ENCODE measurements around the gene SCARB2.

Gene SCARB2

DNA sequence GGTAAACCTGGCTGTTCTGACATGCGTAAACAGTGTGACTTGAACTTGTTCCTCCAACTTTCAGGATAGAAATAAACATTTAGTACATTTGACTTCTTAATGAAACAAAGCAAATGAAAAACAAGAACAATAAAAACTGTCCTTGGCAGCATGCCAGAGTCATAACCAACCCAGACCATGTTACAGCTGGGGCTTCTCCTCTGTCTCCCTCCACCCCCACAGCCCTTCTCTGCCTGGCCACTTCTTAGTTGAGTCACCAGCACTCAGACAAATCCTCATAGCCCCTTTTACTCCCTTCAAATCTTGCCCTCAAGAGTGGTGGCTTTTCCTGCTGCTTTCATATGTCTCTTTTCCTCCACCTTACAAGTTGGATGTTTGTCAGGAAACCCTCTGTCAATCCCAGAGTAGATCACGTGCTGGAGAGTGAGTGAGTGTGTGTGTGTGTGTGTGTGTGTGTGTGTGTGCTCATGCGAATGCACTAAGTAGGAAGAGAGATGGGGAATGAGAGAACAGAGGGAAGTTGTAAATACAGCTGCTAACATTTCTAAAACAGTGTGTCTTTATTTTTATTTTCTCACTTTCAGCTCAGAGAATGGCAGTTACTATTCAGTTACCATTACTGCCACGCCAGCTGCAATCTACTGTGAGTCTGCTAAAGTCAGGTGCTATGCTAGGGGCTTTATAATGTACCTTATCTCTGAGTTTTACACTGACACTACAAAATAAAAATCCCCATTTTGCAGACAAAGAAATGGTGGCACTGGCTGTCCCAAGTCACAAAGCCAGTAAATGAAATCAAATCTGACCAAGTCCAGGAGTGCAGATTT lies 15.0 kb downstream of the SCARB2 start:
- no peak for DNase-seq (ENCODE audit: low spot score)

DNA sequence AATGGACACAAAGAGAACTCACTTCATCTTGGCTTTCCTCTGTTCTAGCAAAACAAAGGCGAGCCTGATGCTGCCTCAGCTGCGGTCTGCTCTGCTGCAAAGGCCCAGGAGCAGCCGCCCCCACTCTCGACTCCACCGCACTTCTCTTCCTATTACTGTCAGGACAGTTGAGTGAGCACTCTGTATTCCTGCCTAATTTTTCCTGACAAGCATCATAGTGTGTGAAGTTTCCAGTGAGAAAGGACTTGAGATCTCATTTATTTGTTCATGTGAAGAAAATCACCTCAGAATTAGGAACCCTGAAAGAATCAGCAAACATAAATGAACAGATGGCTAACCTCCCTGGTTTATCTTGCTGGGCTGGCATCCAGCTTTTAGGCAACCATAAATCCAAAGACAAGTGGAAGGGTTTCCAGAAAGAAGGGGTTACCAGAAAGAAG lies 15.6 kb downstream of the SCARB2 start:
- peak; percentile 83 for DNase-seq (ENCODE audit: low spot score)

DNA sequence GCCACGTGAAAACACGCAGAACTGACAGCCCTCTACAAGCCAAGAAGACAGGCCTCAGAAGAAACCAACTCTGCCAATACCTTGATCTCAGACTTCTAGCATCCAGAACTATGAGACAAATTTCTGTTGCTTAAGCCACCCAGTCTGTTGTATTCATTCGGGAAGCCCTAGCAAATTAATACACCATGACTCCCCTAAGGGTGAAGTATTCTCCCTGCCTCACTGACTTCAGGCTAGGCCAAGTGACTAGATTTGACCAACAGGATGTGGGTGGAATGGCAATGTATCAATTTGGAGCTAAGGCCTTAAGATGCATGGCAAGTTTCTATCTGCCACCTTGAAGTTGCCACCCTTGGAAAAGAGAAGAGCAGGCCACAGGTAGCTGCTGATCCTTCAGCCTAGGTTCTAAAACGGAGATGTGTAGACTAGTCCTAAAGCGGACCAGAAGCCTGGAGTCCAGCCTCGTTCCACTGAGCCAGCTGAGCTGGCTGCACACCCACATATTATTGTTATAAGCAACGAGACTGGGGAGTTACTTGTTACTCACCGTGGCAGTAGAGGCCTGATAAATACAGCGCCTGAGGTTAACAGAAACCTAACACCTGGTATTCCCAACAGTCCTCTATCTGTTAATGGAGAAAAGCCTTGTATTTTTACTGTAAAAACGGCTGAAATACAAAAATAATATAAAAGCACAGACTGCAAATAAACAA lies 16.4 kb downstream of the SCARB2 start:
- no peak for DNase-seq (ENCODE audit: low spot score)

DNA sequence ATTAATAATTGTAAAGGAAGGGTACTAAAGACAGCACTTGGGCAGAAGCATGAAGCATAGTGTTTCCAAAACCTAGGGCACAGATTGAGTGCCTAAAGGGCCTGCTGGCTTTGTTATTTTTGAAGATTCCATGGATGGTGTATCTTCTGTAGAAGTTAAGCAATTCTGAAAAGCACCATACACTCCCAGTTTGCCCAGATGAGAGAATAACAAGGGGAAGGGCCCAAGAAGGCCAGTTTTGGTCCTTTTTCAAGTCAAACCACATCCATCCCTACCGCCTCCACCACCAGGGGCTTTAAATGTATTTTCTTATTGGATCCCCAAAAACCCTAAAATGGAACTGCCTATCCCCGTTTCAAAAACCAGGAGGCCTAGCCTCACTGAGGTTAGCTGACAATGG lies 17.2 kb downstream of the SCARB2 start:
- DNase-seq (ENCODE audit: low spot score): no peak

DNA sequence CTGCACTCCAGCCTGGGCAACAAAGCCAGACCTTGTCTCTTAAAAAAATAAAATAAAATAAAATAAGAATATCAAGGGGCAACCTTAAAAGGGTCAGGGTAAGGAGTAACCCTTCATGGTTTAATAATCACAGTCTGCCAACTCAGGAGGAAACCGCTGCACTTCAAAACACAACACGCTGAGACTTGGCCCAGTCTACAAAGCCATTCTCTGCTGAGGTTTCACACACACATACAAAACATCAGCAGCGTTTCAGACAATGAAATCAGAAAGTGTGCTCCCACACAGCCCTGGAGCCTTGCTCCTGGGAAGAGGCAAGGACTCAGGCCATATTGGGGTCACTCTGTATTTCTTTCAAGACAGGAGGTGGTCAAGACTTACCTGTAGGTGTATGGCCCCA lies 18.3 kb downstream of the SCARB2 start:
- no peak for DNase-seq (ENCODE audit: low spot score)

DNA sequence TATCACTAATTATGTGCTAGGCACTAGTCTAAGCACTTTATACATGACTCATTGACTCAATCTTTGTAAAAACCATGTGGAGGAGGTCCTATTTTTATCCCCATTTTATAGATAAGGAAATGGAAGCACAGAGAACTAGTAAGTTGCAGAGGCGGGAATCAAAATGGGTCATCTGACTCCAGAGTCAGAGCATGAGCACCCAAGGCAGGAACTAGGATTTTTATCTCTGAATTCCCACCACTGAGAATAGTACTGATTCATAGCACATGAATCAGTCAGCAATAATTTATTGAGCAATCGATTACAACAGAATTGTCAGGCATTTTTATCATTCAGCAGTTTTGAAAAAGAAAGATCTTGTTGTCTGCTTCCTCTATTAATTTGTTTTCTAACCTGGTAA lies 19.3 kb downstream of the SCARB2 start:
- no peak for DNase-seq (ENCODE audit: low spot score)

DNA sequence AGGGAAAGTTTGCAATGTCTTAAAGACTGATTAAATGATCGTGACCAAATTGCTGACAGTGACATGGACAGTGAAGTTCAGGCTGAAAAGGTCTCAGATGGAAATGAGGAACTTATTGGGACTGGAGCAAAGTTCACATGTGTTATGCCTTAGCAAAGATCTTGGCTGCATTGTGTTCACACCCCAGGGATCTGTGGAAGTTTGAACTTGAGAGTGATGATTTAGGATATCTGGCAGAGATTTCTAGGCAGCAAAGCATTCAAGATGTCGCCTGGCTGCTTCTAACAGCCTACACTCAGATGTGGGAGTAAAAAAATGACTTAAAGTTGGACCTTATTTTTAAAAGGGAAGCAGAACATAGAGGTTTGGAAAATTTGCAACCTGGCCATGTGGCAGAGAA lies 21.4 kb downstream of the SCARB2 start:
- DNase-seq (ENCODE audit: low spot score): no peak

DNA sequence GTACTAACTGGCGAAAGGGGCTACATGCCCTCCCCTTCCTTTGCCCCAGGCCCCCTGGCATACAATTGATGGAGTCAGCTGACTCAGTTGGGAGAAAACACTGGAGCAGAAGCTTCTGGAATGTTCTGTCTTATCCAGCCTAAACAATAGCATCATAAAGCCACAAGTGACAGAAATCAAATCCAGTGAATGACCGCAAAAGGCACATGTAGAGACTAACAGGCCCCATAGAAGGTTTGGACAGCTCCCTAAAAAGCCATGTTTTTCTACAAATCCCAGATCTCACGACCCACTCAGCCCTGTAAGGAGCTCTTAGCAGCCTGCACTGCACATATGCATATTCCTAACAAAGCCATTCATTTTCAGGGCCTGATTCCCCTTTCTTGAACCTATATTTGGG lies 25.1 kb downstream of the SCARB2 start:
- no peak for DNase-seq (ENCODE audit: low spot score)

DNA sequence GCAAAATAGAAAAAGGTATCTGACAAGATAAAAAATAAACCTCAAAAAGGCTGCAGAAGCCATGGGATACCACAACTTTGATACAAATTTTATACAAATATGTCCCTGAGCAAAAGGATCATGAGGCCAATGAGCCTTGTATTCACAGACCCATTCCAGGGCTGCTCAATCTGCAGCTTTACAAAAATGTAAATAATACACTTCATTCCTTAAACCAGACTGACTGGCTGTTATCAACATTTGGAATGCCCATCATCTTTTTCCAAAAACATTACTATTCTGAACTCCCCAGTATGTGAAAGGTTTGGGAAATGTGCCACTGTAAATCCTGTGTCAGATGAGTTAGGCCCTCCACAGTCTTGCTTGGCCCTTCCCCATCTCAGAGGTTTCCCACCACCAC lies 25.5 kb downstream of the SCARB2 start:
- no peak for DNase-seq (ENCODE audit: low spot score)

DNA sequence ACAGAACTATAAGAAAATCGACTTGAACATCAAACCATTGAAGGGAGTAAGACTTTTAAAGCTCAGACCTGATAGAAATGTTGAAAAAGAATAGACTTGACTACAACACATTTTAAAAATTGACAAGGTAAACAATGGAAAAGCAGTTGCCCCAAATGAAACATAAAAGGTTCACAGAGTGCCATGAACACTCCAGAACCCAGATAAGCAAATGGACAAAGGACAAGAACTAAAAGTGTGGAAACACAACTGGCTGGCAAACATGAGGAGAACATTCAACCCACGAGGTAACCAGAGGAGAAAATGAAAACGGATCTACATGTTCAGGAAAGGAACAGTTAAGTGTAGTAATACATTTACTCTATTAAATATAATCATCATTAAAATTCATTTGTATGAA lies 26.5 kb downstream of the SCARB2 start:
- DNase-seq (ENCODE audit: low spot score): no peak

DNA sequence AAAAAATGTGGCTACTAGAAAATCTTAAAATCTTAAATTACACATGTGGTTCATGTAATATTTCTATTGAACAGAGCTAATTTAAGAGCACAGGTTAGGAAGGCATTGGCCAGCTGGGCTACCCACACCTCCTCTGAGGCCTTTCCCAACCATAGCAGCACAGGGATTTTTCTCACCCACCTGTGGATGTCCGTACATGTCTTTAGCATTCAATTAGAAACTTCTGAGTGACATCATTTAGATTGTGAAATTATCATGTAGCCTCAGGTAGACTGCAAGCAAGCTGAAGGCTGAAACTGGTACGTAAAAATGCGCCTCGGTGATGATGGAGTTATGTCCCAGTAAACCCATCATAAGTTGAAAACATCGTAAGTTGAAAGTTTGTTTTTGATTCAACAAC lies 31.2 kb downstream of the SCARB2 start:
- DNase-seq (ENCODE audit: low spot score): no peak

DNA sequence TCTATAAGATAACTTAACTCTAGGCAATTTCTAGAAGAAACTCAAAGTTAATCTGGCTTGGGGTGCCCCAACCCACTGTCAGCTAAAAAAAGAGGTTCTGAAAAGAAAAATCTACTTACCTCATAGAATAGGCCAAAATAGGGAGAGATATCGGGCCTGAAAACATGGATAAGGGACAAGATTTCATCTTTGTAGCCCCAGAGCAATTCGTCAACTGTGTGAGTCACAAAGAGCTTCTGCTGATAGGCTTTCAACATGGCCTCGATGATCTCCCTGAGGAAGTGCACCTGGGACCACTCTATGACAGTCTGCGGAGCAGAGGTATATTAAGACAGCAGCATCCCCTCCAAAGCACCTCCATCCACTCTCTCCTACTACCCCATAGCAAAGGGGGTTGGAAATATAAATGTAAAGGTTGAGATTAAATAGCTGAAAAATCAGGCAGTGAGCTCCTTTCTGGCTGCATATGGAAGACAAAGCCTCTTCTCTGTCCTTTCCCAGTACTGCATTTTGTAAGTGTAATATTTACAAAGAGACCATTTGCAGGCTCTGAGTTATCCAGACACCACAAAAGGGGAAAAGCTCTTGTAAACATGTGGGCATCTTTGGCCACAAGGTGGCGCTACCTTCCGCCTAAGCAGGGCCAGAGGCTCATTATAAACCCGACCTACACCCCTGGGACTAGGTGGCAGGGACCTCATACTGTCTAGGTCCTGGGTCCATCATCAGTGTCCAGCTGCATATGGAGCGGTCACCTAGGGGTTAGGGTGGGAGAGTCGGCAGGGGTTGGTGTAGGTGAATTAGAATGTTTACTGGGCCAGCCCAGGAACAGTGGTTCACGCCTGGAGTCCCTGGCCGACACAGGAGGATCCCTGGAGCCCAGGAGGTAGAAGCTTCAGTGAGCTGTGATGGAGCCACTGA lies 34.0 kb downstream of the SCARB2 start:
- peak; percentile 74 for DNase-seq (ENCODE audit: low spot score)

DNA sequence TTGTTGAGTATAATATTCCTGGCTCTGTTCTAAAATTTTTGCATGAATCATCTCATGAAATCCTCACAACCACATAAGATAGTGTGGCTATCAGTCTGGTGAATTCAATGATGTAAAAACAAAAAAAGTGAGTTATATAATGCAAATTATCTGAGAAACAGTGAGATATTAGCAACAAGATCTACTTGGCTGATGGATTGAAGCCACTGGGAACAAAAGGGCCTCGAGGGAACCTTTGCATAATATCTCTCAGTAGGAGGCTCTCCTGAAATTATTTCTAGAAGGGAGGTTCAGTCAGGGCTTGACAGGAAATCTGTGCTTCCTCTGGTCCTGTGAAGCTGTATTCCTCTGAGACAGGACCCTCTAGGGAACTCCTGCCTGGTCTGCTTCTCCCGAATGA lies 35.3 kb downstream of the SCARB2 start:
- DNase-seq (ENCODE audit: low spot score): no peak

DNA sequence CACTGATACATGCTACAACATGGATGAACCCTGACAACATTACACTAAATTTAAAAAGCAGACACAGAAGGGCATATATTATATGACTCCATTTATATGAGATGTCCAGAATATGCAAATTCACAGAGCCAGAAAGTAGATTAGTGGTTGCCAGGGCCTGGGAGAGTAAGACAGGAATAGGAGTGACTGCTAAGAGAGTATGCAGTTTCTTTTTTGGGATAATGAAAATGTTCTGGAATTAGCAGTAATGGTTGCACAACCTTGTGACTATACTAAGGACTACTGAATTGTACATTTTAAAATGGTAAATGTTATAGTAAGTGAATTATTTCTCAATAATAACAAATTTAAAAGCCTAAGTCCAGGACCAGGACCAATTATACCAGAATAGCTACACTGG lies 35.9 kb downstream of the SCARB2 start:
- no peak for DNase-seq (ENCODE audit: low spot score)

DNA sequence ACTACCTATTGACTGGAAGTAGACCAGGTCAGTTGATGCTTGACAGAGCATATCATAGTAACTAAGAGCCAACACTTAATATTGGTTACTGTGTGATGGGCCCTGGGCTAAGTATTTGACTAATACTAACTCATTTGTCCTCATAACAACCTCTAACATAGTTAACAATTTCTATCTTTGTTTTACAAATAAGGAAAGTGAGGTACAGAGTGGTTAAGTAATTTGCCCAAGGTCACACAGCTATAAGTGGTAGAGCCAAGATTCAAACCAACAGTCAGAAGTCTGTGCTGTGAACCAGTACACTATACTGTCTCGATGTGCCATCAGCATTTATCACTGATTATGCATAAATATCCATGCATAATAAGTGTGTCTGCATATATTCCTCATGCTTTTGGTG lies 38.3 kb downstream of the SCARB2 start:
- no peak for DNase-seq (ENCODE audit: low spot score)

DNA sequence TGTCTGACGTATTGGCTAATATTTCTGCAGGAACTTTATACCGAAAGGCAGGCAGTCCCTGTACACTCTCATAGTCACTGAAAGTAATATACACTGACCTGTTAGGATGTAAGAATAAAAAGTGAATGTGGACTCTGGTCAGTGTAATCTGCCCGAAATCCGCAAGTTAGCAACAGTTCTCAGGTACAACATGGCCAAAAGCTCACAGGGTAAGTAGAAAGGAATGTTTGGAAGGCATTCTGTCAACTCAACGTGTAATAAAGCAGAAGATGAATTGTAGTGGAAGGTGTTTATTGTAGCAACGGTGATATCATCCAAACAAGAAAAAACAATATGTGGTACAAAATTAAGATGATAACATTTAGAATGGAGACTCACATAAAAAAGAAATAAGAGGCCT lies 39.4 kb downstream of the SCARB2 start:
- DNase-seq (ENCODE audit: low spot score): no peak

DNA sequence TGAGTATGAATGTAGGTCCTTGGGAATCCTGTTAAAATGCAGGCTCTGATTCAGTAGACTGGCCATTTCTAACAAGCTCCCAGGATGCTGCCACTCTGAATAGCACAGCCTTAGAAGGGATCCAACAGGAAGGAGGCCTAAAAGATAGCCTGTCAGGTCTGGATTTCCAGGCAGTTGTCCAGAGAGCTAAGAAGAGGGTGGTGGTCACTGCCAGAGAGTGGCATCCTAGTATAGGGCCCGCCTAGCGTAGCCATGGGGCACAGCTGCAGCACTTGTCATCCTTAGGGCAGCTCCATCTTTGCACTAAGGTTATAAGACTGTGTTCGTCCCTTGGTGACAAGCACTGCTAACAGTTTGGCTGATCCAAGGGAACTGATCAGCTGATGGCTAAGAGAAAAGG lies 44.9 kb downstream of the SCARB2 start:
- DNase-seq (ENCODE audit: low spot score): no peak

DNA sequence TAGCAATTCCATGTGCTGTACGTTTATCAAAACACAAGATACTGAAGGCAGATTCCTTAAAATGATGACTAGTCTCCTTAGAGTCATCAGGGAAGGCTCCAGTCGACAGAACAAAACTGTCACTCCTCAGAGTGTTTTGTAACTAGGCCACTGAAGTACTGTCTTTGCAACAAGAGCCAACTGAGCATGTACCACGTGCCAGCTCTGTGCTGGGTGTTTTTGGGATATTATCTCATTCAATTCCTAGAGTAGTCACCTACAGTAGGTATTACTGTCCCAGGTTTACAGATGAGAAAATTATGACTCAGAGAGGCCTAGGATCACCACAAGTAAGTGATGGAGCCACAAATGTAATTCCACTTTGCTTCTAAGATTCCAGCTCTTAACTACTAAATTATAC lies 47.1 kb downstream of the SCARB2 start:
- DNase-seq (ENCODE audit: low spot score): no peak

DNA sequence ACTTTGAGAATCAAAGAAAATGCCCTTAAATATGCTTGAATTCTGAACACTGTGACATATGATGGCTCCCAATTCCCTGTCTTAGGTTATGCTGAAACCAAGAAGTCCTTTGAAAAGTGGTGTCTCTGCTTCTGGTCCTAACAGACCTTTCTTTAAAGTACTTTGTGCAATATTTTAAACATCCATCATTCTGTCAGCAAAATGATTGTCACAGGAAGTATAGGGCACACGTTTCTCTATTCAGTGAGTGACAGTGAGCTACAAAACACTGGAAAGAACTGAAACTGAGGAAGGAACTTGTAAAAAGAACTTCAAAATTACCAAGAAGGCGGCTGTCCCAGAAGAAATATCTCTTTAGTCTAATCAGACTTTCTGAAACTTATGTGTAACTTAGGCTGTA lies 53.3 kb downstream of the SCARB2 start:
- no peak for DNase-seq (ENCODE audit: low spot score)

DNA sequence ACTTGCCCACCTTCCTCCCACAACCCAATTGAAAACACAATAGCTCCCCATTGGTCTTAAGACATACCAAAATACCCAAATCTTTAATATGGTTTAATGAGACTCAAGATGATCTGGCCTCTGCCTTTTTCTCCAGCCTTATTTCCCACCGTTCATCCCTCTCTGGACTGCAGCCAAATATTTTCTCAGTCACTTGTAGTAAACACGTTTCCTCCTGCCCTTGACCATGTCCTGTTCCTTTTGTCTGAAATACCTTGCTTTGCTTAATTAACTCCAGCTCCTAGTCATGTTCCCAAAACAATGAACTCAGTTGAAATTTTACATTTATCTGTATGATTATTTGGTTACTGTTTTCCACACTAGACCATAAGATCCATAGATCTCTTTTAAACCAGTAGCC lies 57.0 kb downstream of the SCARB2 start:
- DNase-seq (ENCODE audit: low spot score): no peak

DNA sequence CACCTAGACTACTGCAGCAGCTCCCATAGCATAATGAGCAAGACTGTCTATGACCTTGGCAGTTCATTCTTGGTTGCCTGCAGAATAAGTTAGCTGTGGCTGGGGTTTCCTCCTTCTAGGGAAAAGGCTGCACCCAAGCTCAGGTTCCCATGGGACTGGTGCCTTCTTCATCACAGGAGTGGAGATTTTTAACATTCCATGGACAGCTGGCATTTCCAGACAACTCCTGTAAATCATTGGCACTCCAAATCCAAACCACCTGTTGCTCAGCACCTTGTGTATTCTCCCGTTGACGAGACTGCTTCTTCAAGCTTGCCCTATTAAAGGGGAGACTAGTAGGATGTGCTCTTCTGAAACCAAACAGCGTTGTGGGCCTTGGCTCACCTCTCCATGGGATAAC lies 57.6 kb downstream of the SCARB2 start:
- no peak for DNase-seq (ENCODE audit: low spot score)

DNA sequence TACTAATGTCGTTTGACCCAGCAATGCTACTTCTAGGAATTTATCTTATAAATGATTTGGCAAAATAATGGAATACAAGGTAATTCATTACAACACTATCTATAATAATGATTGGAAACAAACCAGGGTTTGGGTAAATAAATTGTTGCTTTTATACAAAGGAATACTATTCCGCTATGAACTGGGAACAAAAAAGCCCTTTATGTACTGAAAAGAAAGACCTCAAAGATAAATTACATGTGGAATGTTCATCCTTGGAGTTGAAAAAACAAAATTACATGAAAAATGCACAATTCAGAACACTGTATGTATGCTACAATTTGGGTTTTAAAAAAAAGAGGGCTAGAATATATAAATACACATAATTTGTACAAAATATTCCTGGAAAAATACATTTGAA lies 60.3 kb downstream of the SCARB2 start:
- DNase-seq (ENCODE audit: low spot score): no peak

Measured in cerebellar cortex (tissue), 1 donor.